Ovary (tissue), 3 donors: ENCODE measurements around the gene C18orf32.

Experiments
- CTCF ChIP-seq, 3 donors: fragments of 450-650 bp in 2 of 3; fragments of 200-600 bp in 1 of 3; IDR thresholded peaks; one replicate each; pipeline versions ENCODE4 v1.5.1 to v1.8.0; 2016 to 2022; ENCODE audit warnings: antibody characterized with exemption in 3 of 3, mild to moderate bottlenecking in 1 of 3
- POLR2A ChIP-seq: fragments of 450-650 bp; IDR thresholded peaks from one replicate; pipeline ENCODE4 v1.6.1; 2017; ENCODE audit warnings: antibody characterized with exemption, mild to moderate bottlenecking, moderate library complexity
- donor health status: DM: no; HTN: no; CAD: no.

GRCh38 chr18:49492694-49493033 lies 5.6 kb upstream of the C18orf32 start:
- TF ChIP-seq CTCF (IDR thresholded peaks at IDR 0.05) (no peak), POLR2A (no peak)
